Neural cell (in vitro differentiated cells): ENCODE data around the gene RFX7. TPM values are rescaled to one million over a fixed set of nuclear protein-coding genes. Genes with fewer than 3 reads are reported as not detected.
A peak's percentile ranks its signal among the peaks of the same experiment; 100 is the strongest.

ENCODE experiments used
- H2AFZ ChIP-seq: fragments of 200-600, 300-800 bp; sonication (generic), shearing (Covaris generic); 2 replicates; pipeline ENCODE4 v1.6.0; 2014; ENCODE audit warnings: low read depth, mild to moderate bottlenecking, antibody characterized with exemption, low read length, moderate library complexity
- H3F3A ChIP-seq: fragments of 200-600 bp; shearing (Covaris generic); 2 replicates; pipeline ENCODE4 v1.6.1; 2016; ENCODE audit warnings: mild to moderate bottlenecking, moderate library complexity, mixed read lengths, antibody characterized with exemption, low read length; ENCODE audit not compliant: insufficient read depth, poor library complexity, severe bottlenecking
- H3K27ac ChIP-seq: fragments of 200-600, 300-800 bp; sonication (generic), shearing (Covaris generic); 2 replicates; pipeline ENCODE4 v1.5.1; 2014; ENCODE audit warnings: mild to moderate bottlenecking, low read length, moderate library complexity
- H3K27me3 ChIP-seq: fragments of 300-800, 200-600 bp; sonication (generic), shearing (Covaris generic); 2 replicates; pipeline ENCODE4 v1.6.0; 2014; ENCODE audit warnings: mild to moderate bottlenecking, low read depth, low read length, moderate library complexity; ENCODE audit not compliant: insufficient read depth
- H3K36me3 ChIP-seq: fragments of 300-800, 200-600 bp; sonication (generic), shearing (Covaris generic); 2 replicates; pipeline ENCODE4 v1.5.1; 2014; ENCODE audit warnings: mild to moderate bottlenecking, antibody characterized with exemption, low read length, moderate library complexity; ENCODE audit not compliant: insufficient read depth
- H3K4me2 ChIP-seq: fragments of 300-800, 200-600 bp; sonication (generic), shearing (Covaris generic); 2 replicates; pipeline ENCODE4 v1.6.0; 2014; ENCODE audit warnings: mild to moderate bottlenecking, low read length
- H3K4me3 ChIP-seq: fragments of 300-800, 200-600 bp; sonication (generic), shearing (Covaris generic); 2 replicates; pipeline ENCODE4 v1.5.1; 2014; ENCODE audit warnings: mild to moderate bottlenecking, low read length, moderate library complexity
- H3K79me2 ChIP-seq: fragments of 200-600 bp; shearing (Covaris generic); replicated peaks from 2 replicates; pipeline ENCODE4 v1.6.0; 2014; ENCODE audit warnings: mild to moderate bottlenecking, low read length, moderate library complexity; ENCODE audit not compliant: insufficient read depth
- H3K9ac ChIP-seq: fragments of 300-800, 200-600 bp; sonication (generic), shearing (Covaris generic); 2 replicates; pipeline ENCODE4 v1.6.1; 2016; ENCODE audit warnings: mild to moderate bottlenecking, low read length, mixed read lengths
- H3K9me2 ChIP-seq: fragments of 200-600 bp; shearing (Covaris generic); 2 replicates; pipeline ENCODE4 v1.6.1; 2016; ENCODE audit warnings: mild to moderate bottlenecking, low read length, mixed read lengths; ENCODE audit not compliant: insufficient read depth
- H3K9me3 ChIP-seq: fragments of 200-600, 300-800 bp; sonication (generic), shearing (Covaris generic); 2 replicates; pipeline ENCODE4 v1.6.1; 2016; ENCODE audit warnings: mild to moderate bottlenecking, mixed run types, low read length, moderate library complexity, mixed read lengths
- H4K20me1 ChIP-seq: fragments of 200-600 bp; shearing (Covaris generic); 2 replicates; pipeline ENCODE4 v1.6.1; 2016; ENCODE audit warnings: mild to moderate bottlenecking, mixed run types; ENCODE audit not compliant: insufficient read depth
- EP300 ChIP-seq: fragments of 450-650 bp; conservative IDR thresholded peaks from 2 replicates; pipeline ENCODE4 v1.6.1; 2014; ENCODE audit warnings: antibody characterized with exemption, mild to moderate bottlenecking, moderate library complexity; ENCODE audit not compliant: poor library complexity, severe bottlenecking
- EZH2 ChIP-seq: fragments of 200-600, 300-800 bp; shearing (Covaris generic), sonication (generic); IDR thresholded peaks from 2 replicates; pipeline ENCODE4 v1.6.1; 2014; ENCODE audit warnings: antibody characterized with exemption, low read length, borderline replicate concordance, mild to moderate bottlenecking; ENCODE audit not compliant: insufficient read depth, poor library complexity, severe bottlenecking
- MXI1 ChIP-seq: fragments of 450-650 bp; conservative IDR thresholded peaks from 2 replicates; pipeline ENCODE4 v1.6.1; 2014; ENCODE audit warnings: antibody characterized with exemption, mild to moderate bottlenecking; ENCODE audit not compliant: poor library complexity, severe bottlenecking
- POLR2AphosphoS5 ChIP-seq: IDR thresholded peaks from 2 replicates; pipeline ENCODE4 v1.6.1; 2012
- RAD21 ChIP-seq: fragments of 450-650 bp; conservative IDR thresholded peaks from 2 replicates; pipeline ENCODE4 v1.6.1; 2014; ENCODE audit warnings: antibody characterized with exemption, mild to moderate bottlenecking, moderate library complexity
- REST ChIP-seq: IDR thresholded peaks from 2 replicates; pipeline ENCODE4 v1.6.1; 2012; ENCODE audit warnings: borderline replicate concordance
- SMC3 ChIP-seq: fragments of 450-650 bp; conservative IDR thresholded peaks from 2 replicates; pipeline ENCODE4 v1.6.1; 2014; ENCODE audit warnings: antibody characterized with exemption, mild to moderate bottlenecking, moderate library complexity; ENCODE audit not compliant: poor library complexity
- TAF1 ChIP-seq: IDR thresholded peaks from 2 replicates; pipeline ENCODE4 v1.6.1; 2012; ENCODE audit warnings: low read depth
- polyA plus RNA-seq: library from polyadenylated mRNA; depleted of rRNA; stranded (reverse); fragments of >200 nt; gene quantifications from 2 replicates; pipeline ENCODE4 v1.2.3, GENCODE V29; 2014
- TF ChIP-seq, protein P1 (sequence below): fragments of 450-650 bp; IDR thresholded peaks from 2 replicates; pipeline ENCODE4 v1.5.1; 2014; ENCODE audit warnings: antibody characterized with exemption, mild to moderate bottlenecking, moderate library complexity; ENCODE audit not compliant: poor library complexity, severe bottlenecking

The RFX7 gene
- polyA plus RNA-seq, 1 donor from 2014 or later = 12.9 TPM

DNA sequence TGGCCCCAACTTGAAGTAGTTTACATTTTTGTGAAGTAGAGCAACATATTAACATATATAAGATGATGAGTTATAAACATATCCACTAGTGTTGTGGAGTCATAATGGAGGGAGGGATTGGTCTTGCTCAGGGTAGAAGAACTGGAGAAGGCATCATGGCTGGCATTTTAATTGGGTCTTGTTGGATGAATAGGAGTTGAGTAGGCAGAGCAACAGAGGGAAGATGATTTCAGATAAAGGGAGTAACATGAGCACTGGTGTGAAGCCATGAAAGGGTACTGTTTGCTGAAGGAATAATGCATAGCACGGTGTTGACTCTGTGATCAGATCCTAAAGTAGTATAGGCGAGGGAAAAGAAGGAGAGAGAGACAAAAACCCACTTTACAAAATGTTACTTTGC lies 3.6 kb upstream of the RFX7 start:
- H2AFZ ChIP-seq = no peak overlapping the region
- H3K27ac ChIP-seq = no peak overlapping the region
- H3K27me3 ChIP-seq = no peaks in the 10 kb centered on the region
- no peak overlapping the region for H3K4me2 ChIP-seq
- no peak for TF ChIP-seq REST
- TF ChIP-seq, protein P1, sequence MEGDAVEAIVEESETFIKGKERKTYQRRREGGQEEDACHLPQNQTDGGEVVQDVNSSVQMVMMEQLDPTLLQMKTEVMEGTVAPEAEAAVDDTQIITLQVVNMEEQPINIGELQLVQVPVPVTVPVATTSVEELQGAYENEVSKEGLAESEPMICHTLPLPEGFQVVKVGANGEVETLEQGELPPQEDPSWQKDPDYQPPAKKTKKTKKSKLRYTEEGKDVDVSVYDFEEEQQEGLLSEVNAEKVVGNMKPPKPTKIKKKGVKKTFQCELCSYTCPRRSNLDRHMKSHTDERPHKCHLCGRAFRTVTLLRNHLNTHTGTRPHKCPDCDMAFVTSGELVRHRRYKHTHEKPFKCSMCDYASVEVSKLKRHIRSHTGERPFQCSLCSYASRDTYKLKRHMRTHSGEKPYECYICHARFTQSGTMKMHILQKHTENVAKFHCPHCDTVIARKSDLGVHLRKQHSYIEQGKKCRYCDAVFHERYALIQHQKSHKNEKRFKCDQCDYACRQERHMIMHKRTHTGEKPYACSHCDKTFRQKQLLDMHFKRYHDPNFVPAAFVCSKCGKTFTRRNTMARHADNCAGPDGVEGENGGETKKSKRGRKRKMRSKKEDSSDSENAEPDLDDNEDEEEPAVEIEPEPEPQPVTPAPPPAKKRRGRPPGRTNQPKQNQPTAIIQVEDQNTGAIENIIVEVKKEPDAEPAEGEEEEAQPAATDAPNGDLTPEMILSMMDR = no peak
- no peak for TF ChIP-seq EZH2
- TF ChIP-seq EP300 = no peak
- no peak for TF ChIP-seq POLR2AphosphoS5
- TF ChIP-seq MXI1 = no peak
- no peak for TF ChIP-seq TAF1
- no peak for TF ChIP-seq RAD21
- no peak for TF ChIP-seq SMC3
- peaks cover 6% of the 10 kb centered on the region for H3K79me2 ChIP-seq
- H4K20me1 ChIP-seq = no peaks in the 10 kb centered on the region
- H3K9me2 ChIP-seq = no peaks in the 10 kb centered on the region
- H3K4me3 ChIP-seq = no peak overlapping the region
- H3K9me3 ChIP-seq = no peaks in the 10 kb centered on the region
- peaks cover 7% of the 10 kb centered on the region for H3F3A ChIP-seq
- H3K9ac ChIP-seq = no peak overlapping the region
- no peaks in the 10 kb centered on the region for H3K36me3 ChIP-seq

DNA sequence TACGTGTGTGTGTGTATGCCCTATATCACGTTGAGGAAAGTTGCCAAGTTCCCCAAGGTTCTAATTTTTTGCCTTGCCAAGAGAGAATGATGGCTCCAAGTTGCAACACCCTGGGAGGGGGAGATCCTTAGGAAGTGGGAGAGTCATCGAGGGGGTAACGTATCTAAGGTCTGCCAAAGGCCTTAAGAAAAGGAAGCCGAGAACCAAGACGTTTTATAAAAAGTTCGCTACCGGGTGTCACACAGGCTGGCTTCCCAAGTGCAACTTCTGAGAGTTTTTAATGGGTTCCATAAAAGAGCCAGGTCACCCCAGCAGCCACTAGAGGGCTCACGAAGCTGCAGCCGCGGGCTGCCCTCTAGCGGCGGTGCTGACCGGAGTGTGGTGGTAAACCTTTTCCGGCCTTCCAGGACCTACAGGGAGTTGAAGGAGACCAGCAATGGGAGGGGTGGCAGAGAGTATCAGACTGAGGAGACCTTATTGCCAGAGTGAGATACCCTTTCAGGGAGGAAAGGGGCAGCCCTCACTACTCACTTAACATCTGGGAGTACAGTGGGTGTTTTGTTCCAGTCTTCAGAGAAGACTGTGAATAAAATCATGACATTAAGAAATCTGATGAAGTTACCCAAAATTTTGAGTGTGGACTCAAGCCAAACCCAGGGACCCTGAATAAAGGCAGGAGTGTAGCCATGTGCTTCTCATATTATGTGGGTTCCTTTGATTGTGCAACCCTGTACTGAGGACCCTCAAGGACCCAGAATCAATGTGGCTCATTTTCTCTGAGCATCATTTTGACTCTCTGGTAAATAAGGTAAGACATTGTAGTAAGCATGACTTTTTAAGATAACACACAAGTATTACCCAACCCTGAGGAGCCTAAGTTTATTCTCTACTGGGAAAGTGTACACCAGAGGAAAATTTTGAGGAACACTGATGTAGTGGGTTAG lies 2.5 kb upstream of the RFX7 start:
- Histone ChIP-seq H2AFZ (no peak overlapping the region), H3F3A (peaks cover 9% of the 10 kb centered on the region), H3K79me2 (peaks cover 17% of the 10 kb centered on the region), H3K9me3 (no peaks in the 10 kb centered on the region), H3K9me2 (no peaks in the 10 kb centered on the region), H3K9ac (no peak overlapping the region), H3K4me3 (no peak overlapping the region), H3K4me2 (no peak overlapping the region), H3K27ac (no peak overlapping the region), H4K20me1 (no peaks in the 10 kb centered on the region), H3K36me3 (no peaks in the 10 kb centered on the region), H3K27me3 (no peaks in the 10 kb centered on the region)
- no peak for TF ChIP-seq MXI1
- no peak for TF ChIP-seq EZH2
- peak; percentile 16 for TF ChIP-seq RAD21
- no peak for TF ChIP-seq POLR2AphosphoS5
- TF ChIP-seq, protein P1 = peak; percentile 72
- TF ChIP-seq EP300 = no peak
- peak; percentile 41 for TF ChIP-seq SMC3
- no peak for TF ChIP-seq REST
- no peak for TF ChIP-seq TAF1
